CD8-positive, alpha-beta memory T cell (primary cell): ENCODE measurements around the gene MACROD2. TPM values are rescaled to one million over a fixed set of nuclear protein-coding genes. Genes with fewer than 3 reads are reported as not detected.

ENCODE experiments used
- CTCF ChIA-PET: fragments of 350-600 bp; sonication (Branson Sonifier 250); formaldehyde crosslinking; loops from one replicate; lab custom pipeline; 2021; ENCODE audit warnings: antibody characterized with exemption; lab: Charles Lee
- POLR2A ChIA-PET: fragments of 350-600 bp; sonication (Branson Sonifier 250); formaldehyde crosslinking; loops from one replicate; lab custom pipeline; 2021; ENCODE audit warnings: antibody characterized with exemption; lab: Charles Lee
- DNase-seq, 5 donors: peaks; one replicate each; pipeline versions ENCODE4 v3.0.0 to v3.0.0-alpha.2; 2020 to 2022; ENCODE audit warnings: mixed read lengths in 1 of 5
- H3K27ac ChIP-seq: one replicate; pipeline ENCODE4 v1.7.0; 2013; ENCODE audit warnings: low read depth, mild to moderate bottlenecking, low read length, moderate library complexity
- H3K27me3 ChIP-seq: 2 replicates; pipeline ENCODE4 v1.7.0; 2013; ENCODE audit warnings: low read length, mild to moderate bottlenecking; ENCODE audit not compliant: insufficient read depth, poor library complexity, severe bottlenecking
- H3K36me3 ChIP-seq: 2 replicates; pipeline ENCODE4 v1.7.0; 2013; ENCODE audit warnings: mild to moderate bottlenecking, low read length, moderate library complexity; ENCODE audit not compliant: insufficient read depth
- H3K4me1 ChIP-seq: 2 replicates; pipeline ENCODE4 v1.7.0; 2013; ENCODE audit warnings: mild to moderate bottlenecking, low read length, moderate library complexity; ENCODE audit not compliant: insufficient read depth
- H3K4me3 ChIP-seq: 2 replicates; pipeline ENCODE4 v1.7.0; 2013; ENCODE audit warnings: mild to moderate bottlenecking, low read length
- H3K9me3 ChIP-seq: 2 replicates; pipeline ENCODE4 v1.7.0; 2013; ENCODE audit warnings: mild to moderate bottlenecking, low read length
- H3K27ac Mint-ChIP-seq, 8 donors: one replicate each; pipeline ENCODE4 v1.8.0; 2020 to 2021; ENCODE audit warnings: mixed read lengths in 8 of 8, mild to moderate bottlenecking in 6 of 8, inconsistent platforms in 3 of 8, moderate library complexity in 3 of 8
- H3K27me3 Mint-ChIP-seq, 2 donors: one replicate each; pipeline ENCODE4 v1.8.0; 2020 to 2021; ENCODE audit warnings: mixed read lengths in 2 of 2, mild to moderate bottlenecking in 1 of 2, moderate library complexity in 1 of 2
- H3K36me3 Mint-ChIP-seq, 3 donors: one replicate each; pipeline ENCODE4 v1.8.0; 2020 to 2021; ENCODE audit warnings: mixed read lengths in 3 of 3, inconsistent platforms in 1 of 3, mild to moderate bottlenecking in 1 of 3
- H3K4me1 Mint-ChIP-seq, 3 donors: one replicate each; pipeline ENCODE4 v1.8.0; 2020 to 2021; ENCODE audit warnings: mixed read lengths in 3 of 3, inconsistent platforms in 1 of 3, mild to moderate bottlenecking in 1 of 3
- H3K4me3 Mint-ChIP-seq, 7 donors: one replicate each; pipeline ENCODE4 v1.8.0; 2020 to 2021; ENCODE audit warnings: mixed read lengths in 7 of 7, mild to moderate bottlenecking in 6 of 7, moderate library complexity in 4 of 7, inconsistent platforms in 2 of 7
- H3K9me3 Mint-ChIP-seq, 5 donors: one replicate each; pipeline ENCODE4 v1.8.0; 2020 to 2022; ENCODE audit warnings: mixed read lengths in 5 of 5, mild to moderate bottlenecking in 3 of 5, moderate library complexity in 2 of 5, inconsistent platforms in 1 of 5
- polyA plus RNA-seq: library from polyadenylated mRNA; unstranded; fragments of 300-500 nt; fragmentation: Illumina TruSeq; gene quantifications from one replicate; pipeline ENCODE4 v1.2.3, GENCODE V29; 2021
- total RNA-seq, 2 experiments: library from RNA; stranded (reverse); gene quantifications; one replicate each; pipeline ENCODE4 v1.2.3, GENCODE V29; 2021

MACROD2 gene
- total and polyA plus RNA-seq, 3 experiments from 2014 or later, result not detected

- Mint-ChIP-seq H3K27me3 (no peaks in the 10 kb centered on the region), H3K4me3 (no peak overlapping the region), H3K9me3 (peaks cover 0 to 14% (median 3%) of the 10 kb centered on the region in 5 donors), H3K4me1 (no peaks in the 10 kb centered on the region), H3K27ac (no peak overlapping the region), H3K36me3 (no peaks in the 10 kb centered on the region)
- Histone ChIP-seq H3K27me3 (no peaks in the 10 kb centered on the region), H3K9me3 (no peaks in the 10 kb centered on the region), H3K4me3 (no peak overlapping the region), H3K27ac (no peak overlapping the region), H3K36me3 (no peaks in the 10 kb centered on the region), H3K4me1 (no peaks in the 10 kb centered on the region)
- CTCF ChIA-PET, result interaction anchor here (1.2 kb wide), 1 partner anchor 8 kb away, joined by 3 read pairs; no protein-coding TSS in a partner anchor
- no peak for DNase-seq
- POLR2A ChIA-PET, result no interaction called here
These were observed 689.9 kb downstream of the MACROD2 start for GRCh38 chr20:14685183-14685582.

DNA sequence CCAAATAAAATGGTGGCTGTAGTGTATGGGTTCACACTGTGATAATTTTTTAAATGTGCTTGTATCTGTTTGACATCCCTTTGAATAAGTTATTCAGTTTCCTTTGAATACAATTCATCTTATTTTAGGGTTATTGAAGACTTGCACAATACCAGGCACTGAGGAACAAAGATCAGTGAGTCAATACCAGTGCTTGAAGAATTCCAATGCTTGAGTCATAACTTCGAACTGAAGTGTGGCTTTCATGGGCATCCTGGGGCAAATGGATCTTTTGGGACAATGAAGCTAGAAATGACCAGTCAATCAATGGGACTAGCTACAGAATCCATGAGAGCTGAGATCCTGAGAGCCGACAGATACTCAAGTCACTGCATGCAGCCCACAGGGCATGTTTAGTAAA is 692.0 kb downstream of the MACROD2 start:
- H3K4me1 ChIP-seq, result no peaks in the 10 kb centered on the region

DNA sequence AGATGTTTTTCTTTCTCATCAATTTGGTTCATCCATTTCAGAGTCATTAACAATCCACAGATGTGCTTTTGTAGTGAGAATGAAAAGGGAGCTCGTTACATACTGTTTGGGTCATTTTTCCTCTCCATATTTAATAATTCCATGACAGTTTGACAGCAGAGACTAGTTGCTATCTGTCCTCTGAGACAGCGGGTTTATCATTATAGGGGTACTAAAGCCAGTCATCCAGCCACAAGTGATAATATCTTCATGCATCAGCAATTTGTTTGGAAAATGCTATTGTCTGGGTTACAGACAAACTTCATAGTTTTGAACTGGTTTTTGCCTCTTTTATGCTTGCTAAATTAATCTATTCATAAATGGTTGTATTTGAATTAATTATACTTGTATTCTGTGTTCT is 692.7 kb downstream of the MACROD2 start:
- Mint-ChIP-seq H3K27ac (no peak overlapping the region), H3K36me3 (no peaks in the 10 kb centered on the region), H3K9me3 (peaks cover 0 to 17% (median 0%) of the 10 kb centered on the region in 5 donors), H3K4me3 (no peak overlapping the region), H3K4me1 (no peaks in the 10 kb centered on the region), H3K27me3 (no peaks in the 10 kb centered on the region)
- no peaks in the 10 kb centered on the region for H3K9me3 ChIP-seq
- POLR2A ChIA-PET, result no interaction called here
- H3K27ac ChIP-seq, result no peak overlapping the region
- no peak overlapping the region for H3K4me3 ChIP-seq
- H3K4me1 ChIP-seq, result no peaks in the 10 kb centered on the region
- CTCF ChIA-PET, result no interaction called here
- H3K36me3 ChIP-seq, result no peaks in the 10 kb centered on the region
- no peak for DNase-seq
- no peaks in the 10 kb centered on the region for H3K27me3 ChIP-seq

More for the DNA sequence above, 692.0 kb downstream of the MACROD2 start:
- Histone ChIP-seq H3K27ac (no peak overlapping the region), H3K9me3 (no peaks in the 10 kb centered on the region), H3K27me3 (no peaks in the 10 kb centered on the region), H3K4me3 (no peak overlapping the region), H3K36me3 (no peaks in the 10 kb centered on the region)
- no peaks in the 10 kb centered on the region for H3K4me1 Mint-ChIP-seq
- no peak overlapping the region for H3K27ac Mint-ChIP-seq
- ChIA-PET POLR2A (no interaction called here), CTCF (no interaction called here)
- peaks cover 0 to 16% (median 0%) of the 10 kb centered on the region in 5 donors for H3K9me3 Mint-ChIP-seq
- no peak for DNase-seq
- H3K4me3 Mint-ChIP-seq, result no peak overlapping the region
- no peaks in the 10 kb centered on the region for H3K27me3 Mint-ChIP-seq
- no peaks in the 10 kb centered on the region for H3K36me3 Mint-ChIP-seq

DNA sequence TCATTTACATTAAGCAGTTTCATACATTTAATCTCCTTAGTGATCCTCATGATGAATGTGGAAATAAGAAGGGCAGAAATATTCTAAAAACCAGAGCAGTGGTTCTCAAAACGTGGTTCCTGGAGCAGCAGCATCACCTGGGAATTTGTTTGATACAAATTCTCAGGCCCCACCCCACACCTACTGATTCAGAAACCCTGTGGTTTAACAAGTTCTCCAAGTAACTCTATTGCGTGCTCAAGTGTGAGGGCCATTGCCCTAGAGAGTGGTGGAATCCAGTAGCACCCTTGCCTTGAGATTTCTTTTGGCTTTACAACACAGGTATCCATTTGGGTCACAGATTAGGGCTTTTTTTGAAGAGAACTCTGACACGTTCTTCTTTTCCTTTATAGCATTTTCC is 696.7 kb downstream of the MACROD2 start:
- no peak overlapping the region for H3K27ac ChIP-seq
- ChIA-PET CTCF (no interaction called here), POLR2A (no interaction called here)
- no peak for DNase-seq
- H3K4me1 ChIP-seq, result no peaks in the 10 kb centered on the region
- Mint-ChIP-seq H3K4me3 (no peak overlapping the region), H3K9me3 (peaks cover 0 to 33% (median 9%) of the 10 kb centered on the region in 5 donors), H3K27me3 (no peaks in the 10 kb centered on the region), H3K36me3 (no peaks in the 10 kb centered on the region), H3K4me1 (no peaks in the 10 kb centered on the region), H3K27ac (no peak overlapping the region)
- no peaks in the 10 kb centered on the region for H3K27me3 ChIP-seq
- no peaks in the 10 kb centered on the region for H3K9me3 ChIP-seq
- H3K4me3 ChIP-seq, result no peak overlapping the region
- no peaks in the 10 kb centered on the region for H3K36me3 ChIP-seq

- no peak for DNase-seq
- Histone ChIP-seq H3K27me3 (no peaks in the 10 kb centered on the region), H3K27ac (no peak overlapping the region), H3K4me3 (no peak overlapping the region), H3K36me3 (no peaks in the 10 kb centered on the region), H3K4me1 (no peaks in the 10 kb centered on the region), H3K9me3 (no peaks in the 10 kb centered on the region)
- CTCF ChIA-PET, result no interaction called here
- H3K4me1 Mint-ChIP-seq, result no peaks in the 10 kb centered on the region
- POLR2A ChIA-PET, result no interaction called here
- peaks cover 0 to 40% (median 11%) of the 10 kb centered on the region in 5 donors for H3K9me3 Mint-ChIP-seq
- H3K27me3 Mint-ChIP-seq, result no peaks in the 10 kb centered on the region
- H3K36me3 Mint-ChIP-seq, result no peaks in the 10 kb centered on the region
- no peak overlapping the region for H3K4me3 Mint-ChIP-seq
- H3K27ac Mint-ChIP-seq, result no peak overlapping the region
These were observed 701.2 kb downstream of the MACROD2 start for GRCh38 chr20:14696478-14696877.

GRCh38 chr20:14696937-14697336 is 701.6 kb downstream of the MACROD2 start:
- Mint-ChIP-seq H3K36me3 (no peaks in the 10 kb centered on the region), H3K4me1 (no peaks in the 10 kb centered on the region), H3K4me3 (no peak overlapping the region), H3K9me3 (peaks cover 0 to 41% (median 11%) of the 10 kb centered on the region in 5 donors), H3K27me3 (no peaks in the 10 kb centered on the region), H3K27ac (no peak overlapping the region)
- CTCF ChIA-PET, result no interaction called here
- Histone ChIP-seq H3K27ac (no peak overlapping the region), H3K9me3 (no peaks in the 10 kb centered on the region), H3K4me3 (no peak overlapping the region), H3K4me1 (no peaks in the 10 kb centered on the region), H3K36me3 (no peaks in the 10 kb centered on the region), H3K27me3 (no peaks in the 10 kb centered on the region)
- no peak for DNase-seq
- POLR2A ChIA-PET, result no interaction called here

DNA sequence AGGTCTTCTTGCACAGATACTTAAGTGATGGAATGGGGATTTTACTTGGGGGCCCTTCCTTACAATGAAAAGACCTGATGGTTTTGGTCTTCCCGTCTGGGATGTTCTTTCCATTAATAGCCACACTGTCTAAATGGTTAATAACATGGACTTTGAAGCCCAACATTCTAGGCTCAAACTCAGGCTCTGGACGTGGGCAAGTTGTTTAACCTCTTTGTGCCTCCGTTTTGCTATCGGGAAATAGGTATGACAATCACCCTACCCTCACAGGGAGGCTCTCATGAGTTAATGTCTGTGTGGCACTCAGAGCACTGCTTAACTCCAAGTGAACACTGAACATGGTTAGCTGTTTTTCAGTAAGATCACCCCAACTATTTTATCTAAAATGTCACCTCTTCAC is 702.8 kb downstream of the MACROD2 start:
- Mint-ChIP-seq H3K27ac (no peak overlapping the region), H3K4me3 (no peak overlapping the region), H3K27me3 (no peaks in the 10 kb centered on the region), H3K36me3 (no peaks in the 10 kb centered on the region), H3K9me3 (peaks cover 0 to 39% (median 11%) of the 10 kb centered on the region in 5 donors), H3K4me1 (no peaks in the 10 kb centered on the region)
- Histone ChIP-seq H3K27ac (no peak overlapping the region), H3K4me3 (no peak overlapping the region), H3K4me1 (no peaks in the 10 kb centered on the region), H3K36me3 (no peaks in the 10 kb centered on the region), H3K27me3 (no peaks in the 10 kb centered on the region), H3K9me3 (no peaks in the 10 kb centered on the region)
- no peak for DNase-seq
- POLR2A ChIA-PET, result no interaction called here
- CTCF ChIA-PET, result no interaction called here

GRCh38 chr20:14698605-14699373 is 703.5 kb downstream of the MACROD2 start:
- CTCF ChIA-PET, result no interaction called here
- Mint-ChIP-seq H3K4me3 (no peak overlapping the region), H3K4me1 (no peaks in the 10 kb centered on the region), H3K36me3 (no peaks in the 10 kb centered on the region), H3K27ac (no peak overlapping the region), H3K9me3 (peaks cover 0 to 35% (median 9%) of the 10 kb centered on the region in 5 donors), H3K27me3 (no peaks in the 10 kb centered on the region)
- DNase-seq, result no peak
- Histone ChIP-seq H3K4me1 (no peaks in the 10 kb centered on the region), H3K36me3 (no peaks in the 10 kb centered on the region), H3K27me3 (no peaks in the 10 kb centered on the region), H3K27ac (no peak overlapping the region), H3K9me3 (no peaks in the 10 kb centered on the region), H3K4me3 (no peak overlapping the region)
- POLR2A ChIA-PET, result no interaction called here
